MCF 10A (cell line): Measurements from ENCODE around the gene VAV2. TPM values are rescaled to one million over a fixed set of nuclear protein-coding genes. Genes with fewer than 3 reads are reported as not detected.

Source experiments
- BruUV-seq: library from RNA; stranded (reverse); fragments of 400-500 nt; replicated peaks from 2 replicates; lab custom pipeline; 2021; lab: Mats Ljungman, UMichigan
- CTCF ChIA-PET: fragments of 300-600 bp; sonication (Branson Sonifier 250); formaldehyde crosslinking; extraction: SDS; loops from one replicate; lab custom pipeline; 2021; ENCODE audit warnings: antibody characterized with exemption, inconsistent platforms; lab: Yijun Ruan, JAX
- POLR2A ChIA-PET: fragments of 300-600, 350-650 bp; sonication (Branson Sonifier 250); formaldehyde crosslinking; extraction: SDS; loops from one replicate; lab custom pipeline; 2020; ENCODE audit warnings: antibody characterized with exemption, inconsistent platforms; lab: Yijun Ruan, JAX
- DNase-seq: peaks from one replicate; pipeline ENCODE4 v3.0.0-alpha.2; 2018; ENCODE audit not compliant: unreplicated experiment
- H3K27ac Mint-ChIP-seq: one replicate; pipeline ENCODE4 v1.8.0; 2022; ENCODE audit warnings: mild to moderate bottlenecking, low read depth, mixed read lengths; ENCODE audit not compliant: unreplicated experiment
- H3K27me3 Mint-ChIP-seq: one replicate; pipeline ENCODE4 v1.8.0; 2022; ENCODE audit warnings: mixed read lengths; ENCODE audit not compliant: insufficient read depth, unreplicated experiment
- H3K36me3 Mint-ChIP-seq: one replicate; pipeline ENCODE4 v1.8.0; 2022; ENCODE audit warnings: mild to moderate bottlenecking, moderate library complexity, mixed read lengths; ENCODE audit not compliant: insufficient read depth, unreplicated experiment
- H3K4me1 Mint-ChIP-seq: one replicate; pipeline ENCODE4 v1.8.0; 2022; ENCODE audit warnings: mixed read lengths; ENCODE audit not compliant: insufficient read depth, unreplicated experiment
- H3K4me3 Mint-ChIP-seq: one replicate; pipeline ENCODE4 v1.8.0; 2022; ENCODE audit warnings: mild to moderate bottlenecking, moderate library complexity, mixed read lengths; ENCODE audit not compliant: unreplicated experiment
- H3K9me3 Mint-ChIP-seq: one replicate; pipeline ENCODE4 v1.8.0; 2022; ENCODE audit warnings: mixed read lengths; ENCODE audit not compliant: unreplicated experiment
- CTCF ChIP-seq: fragments of 200-600 bp; IDR thresholded peaks from one replicate; pipeline ENCODE4 v1.8.0; 2022; ENCODE audit warnings: antibody characterized with exemption, mild to moderate bottlenecking; ENCODE audit not compliant: unreplicated experiment
- intact Hi-C: fragments of 100-400 bp; cut with micrococcal nuclease; formaldehyde crosslinking; loops from 2 replicates; pipeline ENCODE4 v1.14.1; 2022
- total RNA-seq: library from RNA; stranded (reverse); gene quantifications from 2 replicates; pipeline ENCODE4 v1.2.3, GENCODE V29; 2022

VAV2 gene
- total RNA-seq, 1 experiment from 2014 or later = 31.0 TPM

- ChIA-PET POLR2A (no interaction called here), CTCF (interaction anchor here (0.9 to 1.1 kb wide), 2 partner anchors 15 to 17 kb away, joined by 3 read pairs; no protein-coding TSS in a partner anchor)
- Mint-ChIP-seq H3K4me3 (no peak overlapping the region), H3K36me3 (no peaks in the 10 kb centered on the region), H3K4me1 (no peaks in the 10 kb centered on the region), H3K27me3 (peaks cover 13% of the 10 kb centered on the region), H3K27ac (no peak overlapping the region), H3K9me3 (no peaks in the 10 kb centered on the region)
- DNase-seq = no peak
- BruUV-seq = no TSS peak
- intact Hi-C loops = no loop called here
- no peak for TF ChIP-seq CTCF
Measured at GRCh38 chr9:134010310-134011173, 18.4 kb upstream of the VAV2 start.

- Mint-ChIP-seq H3K27ac (no peak overlapping the region), H3K36me3 (no peaks in the 10 kb centered on the region), H3K27me3 (peaks cover 13% of the 10 kb centered on the region), H3K4me3 (no peak overlapping the region), H3K4me1 (no peaks in the 10 kb centered on the region), H3K9me3 (no peaks in the 10 kb centered on the region)
- no peak for DNase-seq
- POLR2A ChIA-PET = no interaction called here
- intact Hi-C loops = no loop called here
- TF ChIP-seq CTCF = no peak
- CTCF ChIA-PET = interaction anchor here (0.9 to 1.3 kb wide), 2 partner anchors 13 to 14 kb away, joined by 3 read pairs; no protein-coding TSS in a partner anchor
- no TSS peak for BruUV-seq
Measured at GRCh38 chr9:134007571-134007970, 15.4 kb upstream of the VAV2 start.

DNA sequence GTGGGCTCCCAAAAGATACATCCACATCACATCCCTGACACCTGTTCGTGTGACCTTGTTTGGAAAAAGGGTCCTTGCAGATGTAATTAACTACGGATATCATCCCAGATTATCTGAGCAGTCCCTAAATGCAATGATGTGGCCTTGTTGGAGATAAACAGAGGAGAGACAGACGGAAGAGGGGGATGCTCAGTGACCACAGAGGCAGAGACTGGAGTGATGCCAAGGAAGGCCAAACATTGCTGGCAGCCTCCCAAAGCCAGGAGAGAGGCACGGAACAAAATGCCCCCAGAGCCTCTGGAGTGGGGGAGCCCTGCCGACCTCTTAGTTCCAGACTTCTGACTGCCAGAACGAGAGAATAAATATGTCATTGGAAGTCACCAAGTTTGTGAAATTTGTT is 15.0 kb upstream of the VAV2 start:
- ChIA-PET POLR2A (no interaction called here), CTCF (interaction anchor here (0.9 to 1.3 kb wide), 2 partner anchors 12 to 13 kb away, joined by 3 read pairs; no protein-coding TSS in a partner anchor)
- TF ChIP-seq CTCF = no peak
- H3K27ac Mint-ChIP-seq = no peak overlapping the region
- H3K9me3 Mint-ChIP-seq = no peaks in the 10 kb centered on the region
- intact Hi-C loops = no loop called here
- no peaks in the 10 kb centered on the region for H3K4me1 Mint-ChIP-seq
- no peak overlapping the region for H3K4me3 Mint-ChIP-seq
- H3K36me3 Mint-ChIP-seq = no peaks in the 10 kb centered on the region
- no peak for DNase-seq
- H3K27me3 Mint-ChIP-seq = peaks cover 13% of the 10 kb centered on the region
- BruUV-seq = no TSS peak

DNA sequence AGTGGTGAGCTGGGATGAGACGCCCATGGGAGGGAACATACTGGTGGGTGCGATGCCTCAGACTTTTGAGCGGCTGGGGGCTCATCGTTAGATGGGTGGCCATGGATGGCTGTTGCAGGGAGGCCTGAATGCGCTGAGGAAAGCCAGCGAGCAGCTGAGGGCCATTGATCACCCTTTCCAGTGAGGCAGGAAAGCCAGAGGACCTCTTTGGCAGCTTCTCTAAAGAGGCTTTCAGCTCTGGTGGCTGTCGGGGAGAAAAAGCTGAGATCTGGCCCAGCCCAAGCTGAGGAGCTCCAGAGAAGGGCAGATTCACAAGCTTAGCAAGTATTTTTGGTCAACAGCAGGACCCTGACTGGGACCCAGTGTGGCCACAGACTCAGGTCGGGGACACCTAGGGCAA is 13.3 kb upstream of the VAV2 start:
- Mint-ChIP-seq H3K4me1 (no peaks in the 10 kb centered on the region), H3K9me3 (no peaks in the 10 kb centered on the region), H3K27me3 (peaks cover 13% of the 10 kb centered on the region), H3K4me3 (no peak overlapping the region), H3K36me3 (no peaks in the 10 kb centered on the region), H3K27ac (no peak overlapping the region)
- CTCF ChIA-PET = interaction anchor here (1.1 kb wide), 2 partner anchors 10 to 11 kb away, joined by 3 read pairs; no protein-coding TSS in a partner anchor
- no TSS peak for BruUV-seq
- intact Hi-C loops = no loop called here
- no peak for TF ChIP-seq CTCF
- POLR2A ChIA-PET = interaction anchor here (1.6 kb wide), 1 partner anchor 19 kb away, joined by 4 read pairs; the partner anchor contains the start of gene BRD3OS
- no peak for DNase-seq
